Mesenteric fat pad (tissue), 1 donor: ENCODE data around the gene ITSN1. TPM values are rescaled to one million over a fixed set of nuclear protein-coding genes. Genes with fewer than 3 reads are reported as not detected.

Experiments
- DNase-seq: peaks from one replicate; pipeline ENCODE4 v3.0.0-alpha.2; 2020; ENCODE audit warnings: low spot score
- total RNA-seq: library from RNA; stranded (reverse); fragmentation: NEBNext Ultra II Directional; extraction: Animal tissue kit (Norgen Biotek cat#: 25700); gene quantifications from one replicate; pipeline ENCODE4 v1.2.1, GENCODE V29; 2021
- donor health status: DM: yes; HTN: yes; CAD: no.

The ITSN1 gene
- total RNA-seq, 1 donor from 2014 or later = 268 TPM

- DNase-seq = no peak
Measured at GRCh38 chr21:33948096-33948950, 306.0 kb downstream of the ITSN1 start.

GRCh38 chr21:33948951-33949444 is 306.7 kb downstream of the ITSN1 start:
- no peak for DNase-seq

Other genes starting within 250 kb of the ITSN1 start
- gene IFNGR2, start 239.1 kb upstream of the ITSN1 start, total RNA-seq = 150 TPM
- gene TMEM50B, start 162.5 kb upstream of the ITSN1 start, total RNA-seq = 36.1 TPM
- 1.6 TPM for gene DNAJC28, start 150.8 kb upstream of the ITSN1 start, total RNA-seq
- gene GART, start 100.4 kb upstream of the ITSN1 start, total RNA-seq = 99.0 TPM
- gene SON, start 99.5 kb upstream of the ITSN1 start, total RNA-seq = 258 TPM
- gene DONSON, start 53.8 kb upstream of the ITSN1 start, total RNA-seq = 5.7 TPM
- gene CRYZL1, start 760 bp upstream of the ITSN1 start, total RNA-seq = 35.9 TPM